ENCODE results near the gene MCOLN2.
"Not testable (repeated sequence)": the region's sequence is repeated elsewhere in the genome, so short reads cannot be mapped to it uniquely, and the experiment has no call there.

The MCOLN2 gene

GRCh38 chr1:84944767-84945486 is 52.0 kb downstream of the MCOLN2 start:
- DNase-seq (ENCODE audit: low read depth, low spot score): peak; percentile 80

DNA sequence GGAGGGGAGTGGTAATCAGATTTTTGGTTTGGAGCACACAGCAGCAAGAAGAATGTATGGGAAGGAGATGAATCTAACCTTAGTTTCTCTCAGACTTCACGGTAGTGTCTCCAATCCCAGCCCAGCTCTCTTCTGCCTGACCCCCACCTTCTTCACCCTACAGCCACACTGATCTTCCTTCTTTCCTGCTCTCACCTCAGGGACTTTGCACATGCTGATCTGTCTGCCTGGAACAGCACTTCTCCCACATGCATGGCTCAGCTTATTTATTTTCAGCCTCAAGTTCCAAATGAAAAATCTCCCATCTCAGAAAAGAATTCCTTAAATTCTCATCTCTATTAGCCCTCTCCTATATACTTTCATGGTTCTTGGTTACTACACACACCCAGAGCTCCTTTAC is 55.1 kb downstream of the MCOLN2 start:
- no peak for DNase-seq (ENCODE audit: low read depth, low spot score)

GRCh38 chr1:84940481-84940880 is 56.4 kb downstream of the MCOLN2 start:
- DNase-seq (ENCODE audit: low read depth, low spot score): no peak

- no peak for DNase-seq (ENCODE audit: low read depth, low spot score)
These were observed 57.2 kb downstream of the MCOLN2 start for GRCh38 chr1:84939761-84940160.

DNA sequence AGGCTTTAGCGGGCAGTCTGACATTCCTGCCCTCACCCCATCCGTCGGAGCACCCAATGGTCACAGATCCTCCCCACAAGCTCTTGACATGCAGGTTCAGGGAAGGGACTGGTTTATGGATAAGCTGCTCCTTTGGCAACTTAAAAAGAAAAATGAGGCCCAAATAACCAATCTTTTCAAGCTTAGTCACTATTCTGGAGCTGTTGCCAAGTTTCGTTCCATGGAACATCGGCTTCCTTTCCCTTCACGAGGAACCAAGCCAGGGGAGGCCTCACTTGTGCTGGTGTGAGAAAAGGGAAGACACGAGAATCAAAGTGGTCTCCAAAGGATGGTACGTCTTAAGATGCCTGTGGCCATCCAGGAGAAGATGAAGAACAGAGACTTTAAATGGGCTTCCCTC is 57.8 kb downstream of the MCOLN2 start:
- DNase-seq (ENCODE audit: low read depth, low spot score): no peak

GRCh38 chr1:84936116-84936810 is 60.6 kb downstream of the MCOLN2 start:
- peak; percentile 15 for DNase-seq (ENCODE audit: low read depth, low spot score)

- DNase-seq (ENCODE audit: low read depth, low spot score): no peak
These were observed 63.8 kb downstream of the MCOLN2 start for GRCh38 chr1:84933011-84933611.

DNA sequence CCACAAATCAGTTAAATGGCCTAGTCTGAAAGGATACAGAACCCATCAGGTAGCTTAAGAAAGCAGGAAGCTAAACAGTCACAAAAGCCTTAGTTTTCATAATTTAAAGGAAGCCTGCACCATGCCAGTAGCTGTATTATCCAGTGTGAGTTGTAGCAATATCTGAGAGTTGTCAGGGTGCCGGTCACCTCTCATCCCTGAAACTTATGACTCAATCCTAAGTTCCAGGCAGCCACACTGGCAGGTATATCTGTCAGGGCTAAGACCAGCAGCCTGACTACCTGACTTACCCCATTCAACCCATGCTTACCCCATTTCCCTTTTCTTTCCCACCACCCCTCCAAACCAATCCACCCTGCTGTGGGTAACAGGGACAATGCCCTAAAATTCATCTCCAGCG is 66.1 kb downstream of the MCOLN2 start:
- DNase-seq (ENCODE audit: low read depth, low spot score): no peak

DNA sequence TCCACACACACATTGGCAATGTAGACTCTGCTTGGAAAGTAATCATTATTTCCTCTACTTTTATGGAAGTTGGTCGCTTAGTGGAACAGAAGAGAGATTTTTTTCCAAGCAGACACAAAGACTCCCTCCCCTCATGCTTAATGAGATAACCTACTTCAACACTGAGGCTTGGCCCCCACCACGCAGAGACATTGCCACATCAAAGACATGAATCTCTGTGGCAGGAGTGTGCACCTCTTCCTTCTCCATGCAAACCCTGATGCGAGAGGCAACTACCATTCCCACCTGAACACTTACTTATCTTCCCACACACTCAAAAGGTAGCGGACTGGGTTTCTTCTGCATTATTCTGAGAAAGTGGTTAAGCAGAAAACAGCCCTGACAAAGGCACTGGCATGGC is 66.6 kb downstream of the MCOLN2 start:
- no peak for DNase-seq (ENCODE audit: low read depth, low spot score)

- no peak for DNase-seq (ENCODE audit: low read depth, low spot score)
These were observed 67.3 kb downstream of the MCOLN2 start for GRCh38 chr1:84929581-84929980.

DNA sequence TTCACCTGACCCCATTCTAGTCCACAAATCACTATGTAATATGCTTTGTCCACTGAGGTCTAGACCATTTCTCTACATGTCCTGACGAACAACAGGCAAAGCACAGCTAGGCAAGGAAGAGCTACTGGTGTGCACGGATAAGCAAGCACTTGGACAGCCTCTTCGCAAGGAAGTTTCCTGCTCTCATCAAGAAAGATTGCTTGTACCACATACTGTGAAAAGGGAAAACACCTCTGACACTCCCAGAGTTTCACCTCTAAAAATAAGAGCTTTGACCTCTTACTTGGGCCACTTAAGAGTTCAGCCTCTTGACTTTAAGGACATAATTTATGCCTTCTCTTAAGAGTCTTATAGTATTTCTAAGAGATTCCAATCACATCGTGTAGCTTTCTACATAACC is 67.9 kb downstream of the MCOLN2 start:
- no peak for DNase-seq (ENCODE audit: low read depth, low spot score)

DNA sequence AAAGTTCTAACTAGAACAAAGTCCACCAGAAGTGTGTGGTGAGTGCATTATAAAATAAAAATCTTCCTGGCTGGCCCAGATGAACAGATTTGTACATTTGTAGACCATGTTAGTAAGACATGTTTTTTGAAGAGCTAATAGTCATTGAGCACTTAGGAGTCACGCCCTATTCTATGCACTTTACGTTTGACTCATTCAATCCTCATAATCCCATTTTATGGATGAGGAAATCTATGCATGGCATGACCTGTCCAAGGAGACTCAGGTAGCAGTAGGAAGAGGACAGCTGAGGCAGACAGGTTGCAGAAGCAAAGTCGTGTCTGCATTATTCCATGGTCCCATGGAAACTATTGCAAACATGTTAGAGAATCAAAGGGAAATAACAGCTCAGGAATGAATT is 73.6 kb downstream of the MCOLN2 start:
- no peak for DNase-seq (ENCODE audit: low read depth, low spot score)

GRCh38 chr1:84920159-84920558 is 76.8 kb downstream of the MCOLN2 start:
- no peak for DNase-seq (ENCODE audit: low read depth, low spot score)

DNA sequence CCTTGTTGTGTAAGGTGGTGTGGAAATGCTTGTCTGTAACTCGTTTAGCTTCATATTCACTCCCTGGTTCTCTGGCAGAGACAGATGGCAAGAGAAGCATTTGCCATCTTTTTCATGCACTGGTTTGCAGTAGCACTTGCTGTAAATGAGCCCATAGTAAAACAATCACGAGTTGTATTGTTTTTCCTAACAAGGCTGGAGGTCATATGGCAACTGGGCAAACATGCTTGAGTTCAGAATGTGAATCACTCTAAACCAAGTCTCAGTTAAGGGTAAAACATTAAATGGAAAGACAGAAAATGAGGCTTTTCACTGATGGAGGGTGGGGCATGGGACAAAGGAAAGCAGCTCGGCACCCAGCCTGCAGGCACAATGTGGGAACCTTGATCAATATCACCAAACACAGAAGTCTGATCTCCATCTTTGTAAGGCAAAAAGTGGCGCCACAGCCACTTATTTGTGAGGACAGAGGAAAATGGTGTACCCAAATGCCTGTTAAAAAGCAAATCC is 77.4 kb downstream of the MCOLN2 start:
- no peak for DNase-seq (ENCODE audit: low read depth, low spot score)

DNA sequence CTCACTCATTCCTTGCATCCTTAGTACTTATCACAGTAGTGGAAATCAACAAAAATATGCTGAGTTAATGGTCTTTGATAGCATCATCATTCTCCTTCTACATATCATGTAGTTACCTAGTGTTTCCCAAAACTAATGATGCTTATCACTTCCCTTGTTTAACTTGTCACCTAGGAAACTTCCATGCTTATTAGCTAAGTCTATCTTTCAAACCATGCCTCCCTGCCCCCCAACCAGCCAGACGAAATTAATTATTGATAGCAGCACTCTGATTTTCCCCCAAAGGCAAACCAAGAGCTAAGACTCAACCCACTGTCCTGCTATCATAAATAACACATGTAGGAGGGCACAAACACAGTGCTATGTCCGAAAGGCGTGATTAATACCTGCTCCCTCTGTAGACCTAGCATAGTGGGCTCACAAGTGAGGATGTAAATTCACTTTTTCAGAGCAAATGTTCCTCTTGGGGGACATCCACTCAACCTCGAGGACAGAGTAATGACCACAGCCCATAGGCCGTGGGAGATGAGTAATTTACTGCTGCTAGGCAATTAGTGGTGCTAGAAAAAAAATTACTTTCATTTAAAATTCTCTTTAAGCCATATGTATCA is 78.1 kb downstream of the MCOLN2 start:
- no peak for DNase-seq (ENCODE audit: low read depth, low spot score)

- DNase-seq (ENCODE audit: low read depth, low spot score): no peak
These were observed 80.0 kb downstream of the MCOLN2 start for GRCh38 chr1:84916897-84917296.

- no peak for DNase-seq (ENCODE audit: low read depth, low spot score)
These were observed 83.4 kb downstream of the MCOLN2 start for GRCh38 chr1:84913555-84913892.

DNA sequence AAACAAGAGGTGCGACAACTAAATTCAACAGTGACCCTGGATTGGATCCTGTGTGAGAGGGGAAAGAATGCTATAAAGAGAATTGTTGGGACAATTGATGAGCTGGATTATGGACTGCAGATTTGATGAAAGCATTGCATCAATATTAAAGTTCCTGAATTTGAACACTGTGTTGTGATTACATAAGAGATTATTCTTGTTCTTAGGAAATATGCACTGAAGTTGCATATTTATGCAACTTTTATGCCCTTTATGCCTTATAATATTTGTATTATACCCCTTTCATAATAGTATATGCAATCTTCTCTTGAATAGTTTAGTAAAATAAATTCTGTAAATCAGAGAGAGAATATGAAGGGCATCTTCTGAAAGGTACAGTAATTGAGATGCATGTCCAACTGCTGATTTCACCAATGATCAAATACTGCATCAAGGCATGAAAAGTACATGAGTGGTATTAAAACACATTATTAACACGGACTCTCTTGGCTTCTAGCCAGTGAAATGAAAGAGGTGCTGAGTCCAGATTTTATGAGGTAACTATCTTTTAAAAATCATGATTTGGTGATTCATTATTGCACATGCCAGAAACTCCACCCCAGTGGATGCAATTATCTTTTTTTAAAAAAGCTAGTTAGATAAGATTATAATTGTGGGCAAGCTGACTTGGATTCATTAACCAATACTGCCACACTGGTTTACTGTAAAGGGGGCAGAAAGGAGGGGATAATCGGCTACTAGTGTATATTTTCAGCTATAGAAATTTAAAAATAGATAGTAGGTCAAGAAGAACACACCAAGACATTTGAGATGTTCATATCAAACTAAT is 84.0 kb downstream of the MCOLN2 start:
- DNase-seq (ENCODE audit: low read depth, low spot score): no peak

DNA sequence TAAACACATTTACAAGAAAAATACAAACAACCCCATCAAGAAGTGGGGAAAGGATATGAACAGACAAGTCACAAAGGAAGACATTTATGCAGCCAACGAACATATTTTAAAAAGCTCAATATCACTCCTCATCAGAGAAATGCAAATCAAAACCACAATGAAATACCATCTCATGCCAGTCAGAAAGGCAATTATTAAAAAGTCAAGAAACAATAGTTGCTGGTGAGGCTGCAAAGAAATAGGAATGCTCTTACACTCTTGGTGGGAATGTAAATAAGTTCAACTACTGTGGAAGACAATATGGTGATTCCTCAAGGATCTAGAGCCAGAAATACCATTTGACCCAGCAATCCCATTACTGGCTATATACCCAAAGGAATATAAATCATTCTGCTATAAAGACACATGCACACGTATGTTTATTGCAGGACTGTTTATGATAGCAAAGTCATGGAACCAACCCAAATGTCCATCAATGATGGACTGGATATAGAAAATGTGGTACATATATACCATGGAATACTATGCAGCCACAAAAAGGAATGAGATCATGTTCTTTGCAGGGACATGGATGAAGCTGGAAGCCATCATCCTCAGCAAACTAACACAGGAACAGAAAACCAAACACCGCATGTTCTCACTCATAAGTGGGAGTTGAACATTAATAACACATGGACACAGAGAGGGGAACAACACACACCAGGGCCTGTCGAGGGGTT is 88.0 kb downstream of the MCOLN2 start:
- not testable (repeated sequence) for DNase-seq (ENCODE audit: low read depth, low spot score)

- peak; percentile 27 for DNase-seq (ENCODE audit: low read depth, low spot score)
These were observed 89.7 kb downstream of the MCOLN2 start for GRCh38 chr1:84907095-84907827.
